Measurements from ENCODE around the gene MAD1L1.

Gene MAD1L1

DNA sequence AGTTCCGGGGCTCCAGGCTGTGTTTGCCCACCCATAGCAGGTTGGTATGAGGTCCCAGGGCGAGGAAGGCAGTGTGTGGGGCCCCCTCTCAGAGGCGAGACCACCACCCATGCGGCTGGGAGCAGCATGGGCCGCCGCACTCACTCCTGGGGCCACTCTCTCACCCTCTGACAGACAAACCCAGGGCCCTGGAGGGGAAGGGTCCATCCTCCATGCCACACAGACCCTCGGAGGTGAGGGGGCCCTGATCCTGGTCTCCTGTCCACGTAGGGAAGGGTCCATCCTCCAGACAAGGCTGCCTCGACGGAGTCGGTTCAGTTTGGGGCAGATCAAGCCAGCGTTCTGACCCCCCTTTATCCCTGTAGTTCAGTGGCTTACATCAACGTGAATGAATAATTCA, 331.9 kb downstream of the MAD1L1 start:
- no peak for FAIRE-seq

- FAIRE-seq, result no peak
Measured at GRCh38 chr7:1899951-1900762, 332.6 kb downstream of the MAD1L1 start.

GRCh38 chr7:1899196-1899595, 333.5 kb downstream of the MAD1L1 start:
- no peak for FAIRE-seq

- FAIRE-seq, result no peak
Measured at GRCh38 chr7:1898628-1899185, 334.0 kb downstream of the MAD1L1 start.

DNA sequence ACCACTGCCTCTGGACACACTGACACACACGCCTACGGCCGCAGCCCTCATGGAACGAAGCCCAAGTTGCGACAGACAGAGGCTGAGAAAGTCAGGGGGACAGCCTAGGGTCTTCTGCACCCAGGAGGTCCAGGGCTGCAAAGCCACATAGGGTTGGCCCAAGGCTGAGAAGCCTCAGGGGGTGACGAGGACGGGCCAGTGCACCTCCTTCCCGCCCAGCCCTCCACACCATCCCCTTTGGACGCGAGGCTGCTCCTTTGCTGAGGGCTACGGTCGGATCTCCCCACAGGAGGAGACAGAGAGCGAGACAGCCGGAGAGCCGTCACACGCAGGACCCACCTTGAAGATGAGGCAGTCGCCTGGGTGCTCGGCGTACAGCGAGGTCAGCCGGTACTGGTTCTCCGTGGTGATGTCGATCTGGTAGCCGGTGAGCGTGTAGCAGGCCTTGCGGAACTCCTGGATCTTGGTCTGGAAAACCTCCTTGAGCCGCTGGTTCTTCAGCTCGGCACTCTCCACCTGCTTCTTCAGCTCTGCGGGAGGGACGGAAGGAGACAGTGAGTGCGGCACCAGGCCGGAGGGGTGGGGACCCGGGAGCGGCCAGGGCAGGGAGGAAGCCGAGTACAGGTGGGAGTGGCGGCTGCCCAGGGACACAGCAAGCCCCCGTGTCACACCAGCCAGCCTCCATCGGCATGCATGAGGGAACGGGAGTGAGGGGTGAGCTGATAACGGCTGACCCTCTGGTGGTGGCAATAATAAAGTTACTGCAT, 334.7 kb downstream of the MAD1L1 start:
- no peak for FAIRE-seq

DNA sequence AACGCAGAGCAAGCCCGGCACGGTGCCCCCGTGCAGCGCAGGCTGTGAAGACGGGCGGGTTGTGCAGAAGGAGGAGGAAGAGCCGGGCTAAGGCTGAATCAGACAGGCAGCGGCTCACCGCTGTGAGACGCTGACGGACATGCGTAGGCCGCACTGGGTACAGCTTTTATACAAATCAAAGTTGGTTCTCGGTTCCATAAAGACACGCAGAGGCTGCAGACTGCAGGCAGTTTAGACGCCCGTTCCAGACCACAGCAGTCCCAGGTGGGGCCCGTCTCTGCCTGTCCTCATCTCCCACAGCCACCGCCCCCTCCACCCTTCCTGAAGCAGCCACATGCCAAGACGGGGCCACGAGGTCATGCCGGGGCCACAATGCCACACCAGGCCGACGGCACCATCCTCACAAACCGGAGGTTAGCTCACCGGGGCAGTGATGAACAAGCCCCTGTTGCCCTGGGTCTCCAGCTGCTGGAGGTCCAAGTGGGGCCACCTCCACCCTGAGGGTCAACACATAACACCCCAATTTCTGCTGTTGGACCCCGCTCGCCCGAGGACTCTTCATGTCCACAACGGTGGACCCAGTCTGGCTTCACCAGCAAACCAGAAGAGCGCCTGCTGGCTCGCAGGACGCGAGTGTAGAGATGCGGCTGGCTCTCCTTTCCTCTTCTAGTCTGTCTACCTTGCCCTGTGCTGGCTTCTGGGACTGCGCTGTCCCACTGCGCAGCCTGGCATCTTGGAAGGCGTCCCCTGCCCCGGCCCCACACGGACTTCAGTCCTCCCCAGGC, 335.5 kb downstream of the MAD1L1 start:
- no peak for FAIRE-seq

DNA sequence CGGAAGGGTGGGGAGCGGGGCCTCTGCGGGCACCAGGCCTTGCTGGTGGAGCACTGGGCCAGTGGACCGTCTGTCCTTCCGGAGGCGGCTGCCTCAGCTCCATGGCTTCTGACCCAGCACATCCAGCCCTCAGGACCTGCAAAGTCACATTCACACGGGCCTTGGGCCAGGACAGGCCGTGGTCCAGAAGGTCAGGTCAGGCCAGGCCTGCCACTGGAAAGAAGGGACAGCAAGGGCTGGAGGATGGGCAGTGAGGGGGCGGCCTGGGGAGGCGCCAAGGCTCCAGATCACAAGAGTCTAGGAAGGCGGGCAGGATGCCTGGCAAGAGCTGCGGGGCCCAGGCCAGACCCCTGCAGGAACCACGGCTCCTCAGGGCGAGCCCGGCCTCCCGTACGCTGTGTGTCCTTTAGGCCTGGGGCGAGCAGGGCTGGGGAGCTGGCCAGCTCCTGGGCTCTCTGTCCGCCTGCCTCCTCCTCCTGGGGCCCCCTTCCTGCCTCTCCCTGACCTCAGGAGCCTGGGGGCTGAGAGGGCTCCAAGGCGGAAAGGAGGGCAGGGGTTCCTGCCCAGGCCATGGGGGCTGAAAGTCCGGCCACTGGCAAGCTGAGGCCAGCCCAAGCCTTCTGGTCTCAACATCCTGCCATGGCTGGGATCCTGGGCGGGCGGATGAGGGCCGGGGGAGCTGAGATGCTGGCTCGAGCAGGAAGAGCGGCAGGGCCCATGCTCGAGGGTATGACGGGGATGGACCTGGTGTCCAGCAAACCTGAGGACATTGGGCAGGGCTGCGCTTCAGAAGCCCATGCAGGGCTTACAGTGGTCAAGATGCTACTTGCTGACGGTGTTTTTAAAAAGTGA, 336.9 kb downstream of the MAD1L1 start:
- FAIRE-seq, result no peak

DNA sequence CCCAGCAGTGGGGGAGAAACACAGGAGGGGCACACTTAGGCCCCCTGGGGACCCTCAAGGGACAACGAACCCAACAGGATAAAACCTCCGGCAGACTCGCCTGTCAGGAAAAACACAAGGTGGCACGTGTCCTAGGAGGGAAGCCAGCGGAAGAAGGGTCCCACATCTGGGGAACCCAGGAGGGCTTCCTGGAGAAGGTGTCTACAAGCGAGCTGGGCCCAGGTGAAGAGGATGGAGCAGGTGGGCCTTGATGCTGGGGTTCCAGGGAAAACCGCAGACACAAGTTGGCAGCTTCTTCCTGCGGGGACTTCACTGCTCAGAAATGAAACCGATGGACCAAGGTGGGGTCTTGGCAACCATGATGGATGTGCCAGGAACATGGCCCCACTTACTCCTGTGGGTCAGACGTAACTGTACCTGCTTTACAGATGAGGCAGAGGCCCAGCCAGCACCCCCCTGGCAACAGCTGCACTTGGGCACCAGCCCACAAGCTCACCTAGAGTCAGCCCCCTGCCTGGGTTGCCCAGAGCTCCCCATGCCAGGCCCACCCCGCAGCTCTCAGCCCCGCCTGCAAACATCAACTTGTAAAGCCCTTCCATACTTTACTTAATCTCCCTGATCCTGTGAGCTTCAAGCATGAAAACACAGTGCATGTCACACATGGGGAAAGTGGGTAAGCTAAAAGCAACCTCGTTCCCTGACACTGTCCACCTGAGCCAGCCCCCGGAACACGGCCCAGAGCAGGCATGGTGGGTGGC, 337.7 kb downstream of the MAD1L1 start:
- FAIRE-seq, result no peak

DNA sequence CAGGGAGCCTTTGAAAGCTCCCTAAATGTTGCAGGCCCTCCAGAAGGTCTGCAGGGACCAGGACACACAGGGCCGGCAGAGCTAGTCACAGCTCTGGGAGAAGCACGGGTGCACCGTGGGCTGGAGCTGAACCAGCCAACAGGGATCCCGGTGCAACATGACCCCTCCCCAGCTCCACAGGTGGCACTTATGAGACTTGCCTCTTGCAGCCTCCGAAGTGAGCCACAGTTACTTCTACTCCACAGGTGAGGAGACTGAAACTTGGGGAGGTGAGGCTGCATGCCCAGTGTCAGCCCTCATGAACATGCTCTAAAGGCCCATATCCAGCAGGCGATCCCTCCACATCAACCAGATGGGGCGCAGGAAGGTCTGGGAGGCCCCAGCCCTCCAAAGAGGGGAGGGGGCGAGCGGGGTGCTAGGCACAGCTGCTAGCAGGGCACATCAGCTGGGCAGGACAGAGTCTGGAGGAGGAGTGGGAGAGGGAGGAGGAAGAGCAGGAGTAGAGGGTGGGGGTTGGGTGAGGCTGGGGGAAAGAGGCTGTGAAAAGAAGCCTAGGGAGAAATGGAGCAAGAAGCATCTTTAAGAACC, 338.3 kb downstream of the MAD1L1 start:
- no peak for FAIRE-seq

DNA sequence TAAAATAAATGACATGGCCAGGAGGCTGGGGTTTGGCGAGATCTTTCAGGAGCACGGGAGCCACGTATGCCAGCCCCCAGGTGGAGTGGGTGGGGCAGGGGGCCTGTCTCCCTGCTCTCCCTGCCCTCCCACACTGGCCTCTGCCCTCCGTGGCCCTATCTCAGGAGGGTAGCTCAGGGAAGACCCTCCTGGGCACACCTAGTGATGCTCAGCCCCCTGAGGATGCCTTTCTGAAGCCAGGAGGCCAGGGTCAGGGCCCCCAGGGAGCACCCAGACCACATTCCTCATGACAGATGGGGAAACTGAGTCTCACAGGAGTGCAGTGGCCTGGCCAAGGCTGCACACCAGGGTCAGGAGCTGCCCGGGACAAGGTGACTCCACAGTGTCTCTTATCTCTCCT, 339.3 kb downstream of the MAD1L1 start:
- FAIRE-seq, result no peak

- no peak for FAIRE-seq
Measured at GRCh38 chr7:1893036-1893435, 339.7 kb downstream of the MAD1L1 start.

DNA sequence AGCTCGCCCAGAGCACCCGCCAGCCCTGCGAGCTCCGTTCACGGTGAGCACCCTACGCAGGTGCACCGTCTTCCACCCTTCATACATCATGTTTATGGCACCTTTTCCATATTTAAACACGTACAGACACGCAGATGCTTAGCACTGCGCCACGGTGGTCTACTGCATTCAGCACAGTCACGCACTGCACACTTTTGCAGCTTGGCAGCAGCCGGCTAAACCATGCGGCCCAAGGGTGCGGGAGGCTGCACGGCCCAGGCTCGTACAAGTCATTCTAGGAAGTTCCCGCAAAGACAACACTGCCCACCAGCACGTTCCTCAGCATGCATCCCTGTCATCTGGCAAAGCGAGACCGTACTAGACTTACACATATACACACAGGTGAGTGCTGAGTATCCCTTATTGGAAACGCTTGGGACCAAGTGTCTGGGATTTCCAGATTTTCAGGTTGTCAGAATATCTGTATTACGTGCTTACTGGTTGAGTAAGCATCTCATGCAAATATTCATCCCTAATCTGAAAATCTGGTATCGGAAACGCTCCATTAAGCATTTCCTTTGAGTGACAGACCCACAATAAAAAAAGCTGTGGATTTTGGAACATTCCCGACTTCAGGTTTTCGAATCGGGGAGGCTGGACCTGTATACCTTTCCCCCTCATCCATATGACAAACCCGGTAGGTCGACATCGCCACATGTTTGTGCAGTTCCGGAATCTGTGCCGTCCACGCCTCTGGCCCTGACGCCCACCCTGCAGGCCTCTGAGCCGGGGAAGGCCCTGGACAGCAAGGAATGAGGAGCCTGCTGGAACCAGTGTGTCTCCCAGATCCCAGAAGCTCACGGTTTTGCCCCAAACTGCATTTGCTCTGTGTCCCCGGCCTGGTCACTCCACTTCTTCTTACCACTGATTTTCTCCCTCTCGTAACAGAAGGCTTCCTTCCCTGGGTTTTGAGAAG, 340.5 kb downstream of the MAD1L1 start:
- FAIRE-seq, result no peak

DNA sequence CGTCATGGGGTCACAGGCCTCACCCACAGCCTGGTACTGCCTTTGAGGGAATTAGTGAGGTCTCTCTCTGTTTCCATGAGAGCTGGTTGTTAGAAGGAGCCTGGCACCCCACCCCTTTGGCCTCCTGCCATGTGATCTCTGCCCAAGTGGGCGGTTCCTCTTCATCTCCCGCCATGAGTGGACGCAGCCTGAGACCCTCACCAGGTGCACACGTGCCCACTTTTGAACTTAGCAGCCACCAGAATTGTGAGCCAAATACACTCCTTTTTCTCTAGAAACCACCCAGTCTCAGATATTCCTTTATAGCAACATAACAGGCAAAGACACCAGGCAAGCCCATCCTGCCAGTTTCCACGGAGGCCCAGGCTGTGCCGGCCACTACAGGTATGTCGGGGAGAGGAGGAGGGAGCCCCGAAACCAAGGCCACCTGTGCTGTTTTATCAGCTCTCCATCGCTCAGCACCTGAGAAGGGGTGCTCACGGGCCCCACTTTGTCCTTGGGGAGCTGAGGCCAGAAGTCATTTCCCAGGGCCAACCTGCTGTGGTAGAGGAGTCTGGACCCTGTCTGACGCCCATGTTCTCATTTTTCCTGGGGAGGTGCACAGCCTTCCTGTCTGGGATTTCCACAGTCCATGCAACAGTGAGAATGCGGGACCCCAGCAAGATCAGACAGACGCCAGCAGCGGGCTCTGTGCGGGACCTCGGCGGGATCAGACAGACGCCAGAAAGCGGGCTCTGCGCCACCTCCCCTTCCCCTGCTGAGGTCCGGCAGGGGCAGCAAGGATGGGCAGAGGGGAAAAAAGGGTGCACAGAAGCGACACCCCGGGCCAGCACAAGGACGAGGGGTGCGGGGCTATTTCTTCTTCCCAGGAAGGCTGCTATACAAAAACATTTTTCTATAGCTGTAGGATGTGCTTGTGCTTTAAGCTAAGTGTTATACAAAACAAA, 342.2 kb downstream of the MAD1L1 start:
- no peak for FAIRE-seq

DNA sequence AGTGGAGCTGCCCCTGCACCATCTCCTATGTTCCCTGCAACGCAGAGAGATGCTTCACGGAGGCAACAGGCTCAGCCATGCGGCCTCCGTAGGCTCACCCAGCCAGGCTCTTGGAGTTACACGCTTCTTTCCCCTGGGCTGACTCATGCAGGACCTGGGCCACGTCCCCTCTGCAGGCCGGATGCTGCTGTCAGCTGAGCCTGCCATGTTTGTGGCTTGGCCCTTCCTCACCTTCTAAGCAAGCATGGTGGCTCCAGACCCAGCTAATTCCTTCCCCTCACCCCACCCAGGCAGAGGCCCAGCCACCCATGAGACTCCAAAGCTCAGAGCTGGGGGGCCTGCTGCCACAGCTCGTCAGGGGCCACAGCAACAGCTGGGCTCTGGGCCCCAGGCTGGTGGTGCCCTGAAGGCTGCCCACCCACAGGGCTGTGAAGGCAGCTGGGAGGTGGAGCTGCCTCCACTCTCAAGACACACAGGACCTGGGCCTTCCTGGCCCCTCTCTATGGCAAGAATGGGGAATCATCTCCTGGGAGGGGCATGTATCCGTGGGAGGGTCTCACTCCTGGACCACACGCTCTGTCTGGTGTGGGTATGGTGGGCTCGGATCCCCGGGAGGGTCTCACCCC, 343.1 kb downstream of the MAD1L1 start:
- FAIRE-seq, result no peak

DNA sequence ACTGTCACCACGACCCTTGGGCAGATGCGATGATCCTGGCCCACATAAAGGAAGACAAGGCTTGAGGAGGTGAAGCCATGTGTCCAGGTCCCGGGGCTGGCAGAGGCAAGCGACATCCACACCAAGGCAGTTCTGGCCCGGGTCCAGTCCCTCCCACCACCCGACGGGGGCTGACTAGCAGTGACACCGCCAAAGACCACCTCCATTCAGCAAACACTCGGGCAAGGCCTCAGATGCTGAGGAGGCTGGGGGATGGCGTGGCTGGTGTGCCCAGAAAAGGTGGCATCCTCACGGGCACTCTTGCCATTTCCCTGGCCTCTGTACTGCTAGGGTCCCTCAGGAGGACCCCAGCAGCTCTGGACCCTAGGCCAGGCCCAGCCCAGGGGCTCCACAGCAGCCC, 343.7 kb downstream of the MAD1L1 start:
- no peak for FAIRE-seq

DNA sequence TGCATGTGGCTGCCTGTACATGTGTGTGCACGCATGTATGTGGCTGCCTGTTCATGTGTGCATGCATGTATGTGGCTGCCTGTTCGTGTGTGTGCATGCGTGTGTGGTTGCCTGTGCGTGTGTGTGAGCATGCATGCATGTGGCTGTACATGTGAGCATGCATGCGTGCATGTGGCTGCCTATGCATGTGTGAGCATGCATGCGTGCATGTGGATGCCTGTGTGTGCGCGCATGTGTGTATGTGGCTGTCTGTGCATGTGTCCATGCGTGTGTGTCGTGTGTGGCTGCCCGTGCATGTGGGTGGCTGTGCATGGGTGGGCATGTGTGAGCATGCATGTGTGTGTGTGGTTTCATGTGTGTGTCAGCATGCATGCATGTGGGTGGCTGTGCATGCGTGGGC, 344.3 kb downstream of the MAD1L1 start:
- no peak for FAIRE-seq

DNA sequence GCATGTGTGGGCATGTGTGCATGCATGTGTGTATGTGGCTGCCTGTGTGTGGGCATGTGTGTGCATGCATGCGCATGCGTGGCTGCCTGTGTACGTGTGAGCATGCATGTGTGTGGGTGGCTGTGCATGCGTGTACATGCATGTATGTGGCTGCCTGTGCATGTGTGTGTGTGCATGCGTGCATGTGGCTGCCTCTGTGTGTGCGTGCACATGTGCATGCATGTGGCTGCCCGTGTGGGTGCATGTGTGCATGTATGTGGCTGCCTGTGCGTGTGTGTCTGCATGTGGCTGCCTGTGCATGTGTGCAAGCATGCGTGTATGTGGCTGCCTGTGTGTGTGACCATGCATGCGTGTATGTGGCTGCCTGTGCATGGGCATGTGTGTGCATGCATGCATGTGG, 345.5 kb downstream of the MAD1L1 start:
- FAIRE-seq, result no peak

Measured in G401.6 (cell line).